ENCODE results near the gene CHCHD6.

- no peak for TF ChIP-seq POLR2AphosphoS5 (IDR thresholded peaks at IDR 0.05; ENCODE audit: borderline replicate concordance, low read depth, low read length)
- no peak for TF ChIP-seq EZH2 (IDR thresholded peaks at IDR 0.05)
Observed at GRCh38 chr3:126704494-126705214, 614 bp downstream of the CHCHD6 start.

All from SK-N-MC (cell line).